Effector CD8-positive, alpha-beta T cell (primary cell): Measurements from ENCODE around the gene GFI1.
"Not testable (repeated sequence)": the region's sequence is repeated elsewhere in the genome, so short reads cannot be mapped to it uniquely, and the experiment has no call there.

ENCODE experiments used
- DNase-seq: peaks from one replicate; lab custom pipeline; 2025; lab: John Stamatoyannopoulos, UW
- total RNA-seq, 4 experiments: gene quantifications; one replicate each; lab custom pipeline; 2026; lab: John Stamatoyannopoulos, UW

The GFI1 gene
- 82.4 to 153 (median 91.0) reads per million in 4 experiments for total RNA-seq

- DNase-seq: no peak
These were observed at the start of gene GFI1 for GRCh38 chr1:92486251-92487077. GFI1 (minus strand) TSS chr1:92486925; CDS start chr1:92483487, 3,438 bp downstream.

DNA sequence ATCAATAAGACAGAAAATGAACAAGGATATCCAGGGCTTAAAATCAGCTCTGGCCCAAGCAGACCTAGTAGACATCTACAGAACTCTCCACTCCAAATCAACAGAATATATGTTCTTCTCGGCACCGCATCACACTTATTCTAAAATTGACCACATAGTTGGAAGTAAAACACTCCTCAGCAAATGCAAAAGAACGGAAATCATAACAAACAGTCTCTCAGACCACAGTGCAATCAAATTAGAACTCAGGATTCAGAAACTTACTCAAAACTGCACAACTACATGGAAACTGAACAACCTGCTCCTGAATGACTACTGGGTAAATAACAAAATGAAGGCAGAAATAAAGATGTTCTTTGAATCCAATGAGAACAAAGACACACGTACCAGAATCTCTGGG is 45.6 kb upstream of the GFI1 start:
- not testable (repeated sequence) for DNase-seq

DNA sequence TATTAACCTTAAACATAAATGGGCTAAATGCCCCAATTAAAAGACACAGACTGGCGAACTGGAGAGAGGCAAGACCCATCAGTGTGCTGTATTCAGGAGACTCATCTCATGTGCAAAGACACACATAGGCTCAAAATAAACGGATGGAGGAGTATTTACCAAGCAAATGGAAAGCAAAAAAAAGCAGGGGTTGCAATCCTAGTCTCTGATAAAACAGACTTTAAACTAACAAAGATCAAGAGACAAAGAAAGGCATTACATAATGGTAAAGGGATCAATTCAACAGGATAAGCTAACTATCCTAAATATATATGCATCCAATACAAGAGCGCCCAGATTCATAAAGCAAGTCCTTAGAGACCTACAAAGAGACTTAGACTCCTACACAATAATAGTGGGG is 45.2 kb upstream of the GFI1 start:
- not testable (repeated sequence) for DNase-seq

- no peak for DNase-seq
These were observed 40.9 kb upstream of the GFI1 start for GRCh38 chr1:92527670-92528069.

DNA sequence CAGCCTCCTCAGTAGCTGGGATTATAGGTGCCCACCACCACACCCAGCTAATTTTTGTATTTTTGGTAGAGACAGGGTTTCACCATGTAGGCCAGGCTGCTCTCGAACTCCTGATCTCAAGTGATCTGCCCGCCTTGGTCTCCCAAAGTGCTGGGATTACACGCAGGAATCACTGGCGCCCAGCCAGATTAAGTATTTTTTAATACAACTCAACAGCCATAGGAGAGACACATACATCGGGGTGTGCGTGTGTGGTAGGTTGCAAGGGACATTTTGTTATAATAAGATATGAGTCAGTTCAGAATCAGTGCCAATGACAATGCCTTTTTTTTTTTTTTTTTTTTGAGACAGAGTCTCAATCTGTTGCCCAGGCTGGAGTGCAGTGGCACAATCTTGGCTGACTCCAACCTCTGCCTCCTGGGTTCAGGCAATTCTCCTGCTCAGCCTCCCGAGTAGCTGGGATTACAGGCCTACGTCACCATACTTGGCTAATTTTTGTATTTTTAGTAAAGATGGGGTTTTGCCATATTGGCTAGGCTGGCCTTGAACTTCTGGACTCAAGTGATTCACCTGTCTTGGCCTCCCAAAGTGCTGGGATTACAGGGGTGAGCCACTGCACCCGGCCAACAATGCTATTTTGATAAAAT is 38.3 kb upstream of the GFI1 start:
- not testable (repeated sequence) for DNase-seq

DNA sequence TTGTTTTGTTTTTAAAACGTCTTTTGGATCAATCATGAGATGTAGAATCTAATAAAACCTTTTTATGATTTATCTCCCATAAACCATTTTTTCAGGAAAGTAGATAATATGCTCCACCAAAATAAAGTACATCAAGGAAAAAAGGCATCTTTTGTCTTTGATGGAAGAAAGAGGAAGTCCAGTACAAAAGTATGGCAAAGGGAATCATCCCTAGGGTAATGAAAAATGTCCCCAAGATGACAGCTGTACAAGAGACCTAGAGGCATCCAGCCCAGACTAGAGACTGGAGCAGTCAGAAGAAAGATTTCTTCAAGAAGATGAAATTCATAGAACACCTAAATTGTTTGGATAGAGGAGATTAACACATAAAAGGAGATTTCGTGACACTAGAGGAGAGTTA is 32.3 kb upstream of the GFI1 start:
- DNase-seq: no peak

DNA sequence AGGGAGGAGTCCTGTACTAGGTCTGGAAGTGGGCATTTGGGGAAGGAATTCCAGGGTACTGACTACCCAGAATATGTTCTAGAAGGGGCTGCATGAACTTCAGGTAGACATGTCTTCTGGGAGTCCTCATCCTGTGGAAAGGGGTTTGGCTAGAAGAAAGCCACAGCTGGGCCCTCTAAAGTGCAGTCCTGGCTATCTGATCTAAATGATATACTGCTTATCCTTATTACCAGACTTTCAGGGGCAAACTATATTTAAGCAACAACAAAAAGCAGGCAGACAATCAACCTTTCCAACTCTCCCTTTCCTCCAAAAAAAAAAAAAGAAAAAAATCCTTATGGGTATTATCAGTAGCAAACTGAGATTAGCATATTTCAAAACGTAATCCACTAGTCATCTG is 29.8 kb upstream of the GFI1 start:
- no peak for DNase-seq

GRCh38 chr1:92515796-92516201 is 29.1 kb upstream of the GFI1 start:
- DNase-seq: no peak

- no peak for DNase-seq
These were observed 24.8 kb upstream of the GFI1 start for GRCh38 chr1:92511541-92511940.

DNA sequence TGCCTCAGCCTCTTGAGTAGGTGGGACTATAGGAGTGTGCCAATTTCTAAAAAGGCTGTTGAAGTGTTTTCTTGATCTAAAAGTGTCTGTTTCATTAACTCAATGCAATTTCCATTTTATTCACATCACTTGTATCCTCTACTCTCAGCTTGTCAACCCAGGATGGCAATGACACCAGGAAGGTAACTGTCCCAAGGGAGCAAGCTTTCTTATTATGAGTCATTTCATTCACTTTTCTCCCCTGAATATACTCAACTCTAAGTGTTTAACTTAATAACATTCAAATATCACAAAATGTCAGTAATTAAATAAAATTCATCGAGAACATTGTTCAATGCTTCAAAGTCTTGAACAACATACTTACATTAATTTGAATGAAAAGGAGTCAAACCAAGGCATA is 22.9 kb upstream of the GFI1 start:
- no peak for DNase-seq

- DNase-seq: no peak
These were observed 18.4 kb upstream of the GFI1 start for GRCh38 chr1:92505015-92505692.

GRCh38 chr1:92504291-92505014 is 17.7 kb upstream of the GFI1 start:
- no peak for DNase-seq

DNA sequence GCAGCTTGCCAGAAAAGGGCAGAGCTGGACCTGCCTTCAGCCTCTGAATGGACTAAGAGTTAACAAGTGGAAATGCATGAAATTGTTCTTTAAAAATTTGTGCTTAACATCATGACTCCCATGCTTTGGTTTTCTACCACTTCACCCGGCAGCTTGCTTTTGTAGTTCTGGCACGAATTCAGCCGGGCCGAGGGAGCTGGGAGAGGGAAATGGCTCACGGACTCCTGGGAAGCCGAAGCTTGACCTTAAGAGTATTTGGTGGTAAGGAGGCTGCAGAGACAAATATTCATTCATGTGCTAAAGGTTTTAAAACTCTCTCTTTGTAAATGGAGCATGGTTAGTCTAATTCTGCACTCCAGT is 17.2 kb upstream of the GFI1 start:
- DNase-seq: no peak

DNA sequence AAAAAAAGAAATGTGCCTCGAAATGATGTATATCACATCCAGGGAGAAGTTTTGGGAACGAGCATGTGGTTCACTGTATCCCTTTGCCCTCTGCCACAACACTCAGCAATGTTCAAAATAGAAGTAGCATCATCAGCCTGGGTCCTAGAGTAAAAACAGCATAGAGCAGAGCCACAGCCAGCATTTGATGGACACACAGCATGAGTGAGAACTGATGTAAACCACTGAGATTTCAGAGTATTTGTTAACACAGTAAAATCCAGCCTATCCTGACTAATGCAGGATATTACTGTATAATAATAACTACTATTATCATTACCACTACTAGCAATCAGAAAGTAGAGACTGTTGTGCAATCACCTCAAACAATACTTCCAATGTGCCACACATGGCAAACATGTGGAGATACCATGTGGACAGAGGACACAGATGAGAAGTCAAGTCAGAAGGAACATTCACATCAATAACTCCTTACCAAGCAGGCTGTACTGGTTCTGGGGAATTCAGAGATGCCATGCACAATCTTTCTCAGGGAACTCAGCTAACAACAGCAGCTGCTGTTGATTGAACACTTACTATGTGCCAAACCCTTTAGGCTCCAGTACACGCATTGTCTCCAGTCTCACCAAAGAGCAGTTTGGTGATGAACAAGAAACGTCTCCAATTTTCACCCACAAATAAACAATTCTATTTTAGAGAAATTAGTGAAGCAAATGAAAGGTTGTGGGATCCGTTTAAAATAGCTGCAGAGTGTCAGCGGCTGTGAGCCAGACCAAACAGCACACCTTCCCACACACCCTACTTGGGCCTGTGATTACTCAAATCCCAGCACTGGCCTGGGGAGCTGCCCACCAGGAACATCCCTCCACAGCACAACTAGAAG is 16.6 kb upstream of the GFI1 start:
- no peak for DNase-seq

DNA sequence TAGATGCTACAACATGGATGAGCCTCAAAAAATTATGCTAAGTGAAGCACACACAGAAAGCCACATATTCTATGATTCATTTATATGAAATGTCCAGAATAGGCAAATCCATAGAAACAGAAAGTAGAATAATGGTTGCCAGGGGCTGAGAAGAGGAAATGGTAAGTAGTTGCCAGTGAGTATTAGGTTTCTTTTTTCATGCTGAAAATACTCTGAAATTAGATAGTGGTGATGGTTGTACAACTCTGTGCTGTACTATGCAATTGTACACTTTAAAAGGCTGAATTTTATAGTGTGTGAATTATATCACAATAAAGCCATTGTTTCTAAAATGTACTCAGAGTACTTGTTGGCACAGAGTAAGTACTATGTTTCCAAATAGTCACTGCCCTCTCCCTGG is 15.5 kb upstream of the GFI1 start:
- no peak for DNase-seq

GRCh38 chr1:92500552-92500951 is 13.8 kb upstream of the GFI1 start:
- no peak for DNase-seq

DNA sequence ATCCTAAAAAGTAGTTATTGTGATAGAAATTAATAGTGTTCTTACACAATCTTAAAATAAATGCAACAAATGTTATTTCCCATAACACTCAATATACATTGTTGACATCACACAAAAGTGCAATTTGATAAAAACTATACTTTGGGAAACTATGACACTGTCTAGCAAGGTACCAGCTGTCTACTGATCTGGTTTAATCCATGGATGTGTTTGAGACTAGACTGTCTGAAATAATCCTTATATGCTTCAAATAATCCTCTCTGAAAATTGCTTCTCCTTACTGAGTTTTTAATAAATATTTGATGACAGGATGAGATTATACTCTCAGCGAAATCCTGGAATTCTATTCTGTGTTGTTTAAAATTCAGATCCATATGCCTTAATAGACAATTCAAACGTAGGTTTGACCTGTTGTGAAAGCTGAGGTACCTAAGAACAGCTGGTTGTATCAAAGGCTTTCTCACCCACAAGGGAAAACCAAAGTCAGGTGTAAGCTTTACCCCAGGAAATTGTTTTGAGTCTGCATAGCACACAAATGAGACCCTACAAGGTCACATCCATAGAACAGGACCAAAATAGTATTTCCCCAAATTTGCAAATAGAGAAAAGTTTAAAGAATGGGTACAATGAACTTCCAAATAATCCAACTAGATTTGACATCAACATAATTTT is 8.8 kb upstream of the GFI1 start:
- no peak for DNase-seq

GRCh38 chr1:92494485-92495141 is 7.9 kb upstream of the GFI1 start:
- DNase-seq: no peak

GRCh38 chr1:92493139-92493538 is 6.4 kb upstream of the GFI1 start:
- DNase-seq: no peak

GRCh38 chr1:92488832-92489231 is 2.1 kb upstream of the GFI1 start:
- DNase-seq: no peak
